ENCODE data around the gene GLIS1.

Gene GLIS1

GRCh38 chr1:53677486-53677885, 61.5 kb downstream of the GLIS1 start:
- no peak for FAIRE-seq

- no peak for FAIRE-seq
Observed at GRCh38 chr1:53672785-53673184, 66.2 kb downstream of the GLIS1 start.

DNA sequence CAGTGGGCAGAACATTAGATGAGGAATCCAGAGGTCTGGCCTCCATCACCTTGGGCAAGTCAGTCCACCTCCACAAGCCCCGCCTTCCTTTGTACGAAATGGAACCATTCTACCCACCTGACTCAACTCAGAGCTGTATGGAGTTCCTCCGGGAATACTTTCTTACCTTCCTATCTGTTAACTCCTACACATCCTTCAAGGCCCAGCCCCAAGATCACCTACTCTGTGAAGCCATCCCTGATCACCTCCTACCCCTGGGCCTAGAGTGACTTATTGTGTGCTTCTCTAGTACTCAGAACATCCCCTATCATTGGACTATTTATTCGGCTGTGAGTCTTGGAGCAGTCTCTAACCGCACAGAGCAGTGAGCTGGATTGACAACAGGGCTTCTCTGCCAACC, 66.7 kb downstream of the GLIS1 start:
- FAIRE-seq, result no peak

DNA sequence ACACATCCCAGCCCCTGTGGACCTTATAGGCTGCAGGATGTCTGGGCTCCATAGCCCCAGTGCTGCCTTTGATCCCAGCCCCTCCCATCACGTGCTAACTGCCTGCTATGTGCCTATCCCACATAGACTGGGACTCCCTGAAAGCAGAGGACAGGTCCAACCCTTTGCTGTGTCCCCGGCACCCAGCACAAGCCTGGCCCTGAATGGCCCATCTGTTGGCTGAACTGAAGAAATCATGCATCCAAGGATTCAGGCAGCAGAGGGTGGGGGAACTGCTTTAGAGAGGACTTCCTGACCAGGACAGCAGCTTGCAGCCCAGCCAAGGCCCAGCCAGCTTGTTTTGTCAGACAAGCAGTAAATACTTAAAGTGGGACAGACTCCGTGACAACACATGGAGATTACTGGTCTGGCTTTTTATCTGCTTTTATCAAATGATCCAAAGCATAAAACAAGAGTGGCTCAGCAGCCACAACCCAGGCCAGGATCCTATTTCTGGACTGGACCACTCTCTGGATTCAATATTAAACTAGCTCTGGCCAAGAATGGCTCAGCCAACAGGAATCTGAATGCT, 69.3 kb downstream of the GLIS1 start:
- FAIRE-seq, result no peak

DNA sequence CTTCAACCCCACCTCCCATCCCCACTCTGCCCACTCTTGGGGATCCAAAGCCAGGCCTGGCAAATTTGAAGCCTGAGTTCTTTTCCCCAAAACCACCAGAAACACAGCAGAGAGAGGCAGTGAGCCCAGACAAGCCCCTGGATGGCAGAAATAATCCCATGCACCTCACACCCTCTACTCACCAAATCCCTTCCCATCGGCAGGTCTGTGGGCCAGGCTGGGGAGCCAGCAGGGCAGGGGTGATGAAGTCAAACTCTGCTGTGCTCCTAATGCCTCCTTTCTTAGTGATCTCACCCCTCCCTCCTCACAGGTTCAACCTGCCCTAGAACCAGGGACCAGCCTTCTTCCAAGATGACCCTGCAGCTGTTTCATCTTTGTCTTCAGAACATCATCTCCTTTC, 72.4 kb downstream of the GLIS1 start:
- no peak for FAIRE-seq

- FAIRE-seq, result no peak
Observed at GRCh38 chr1:53665996-53666395, 73.0 kb downstream of the GLIS1 start.

DNA sequence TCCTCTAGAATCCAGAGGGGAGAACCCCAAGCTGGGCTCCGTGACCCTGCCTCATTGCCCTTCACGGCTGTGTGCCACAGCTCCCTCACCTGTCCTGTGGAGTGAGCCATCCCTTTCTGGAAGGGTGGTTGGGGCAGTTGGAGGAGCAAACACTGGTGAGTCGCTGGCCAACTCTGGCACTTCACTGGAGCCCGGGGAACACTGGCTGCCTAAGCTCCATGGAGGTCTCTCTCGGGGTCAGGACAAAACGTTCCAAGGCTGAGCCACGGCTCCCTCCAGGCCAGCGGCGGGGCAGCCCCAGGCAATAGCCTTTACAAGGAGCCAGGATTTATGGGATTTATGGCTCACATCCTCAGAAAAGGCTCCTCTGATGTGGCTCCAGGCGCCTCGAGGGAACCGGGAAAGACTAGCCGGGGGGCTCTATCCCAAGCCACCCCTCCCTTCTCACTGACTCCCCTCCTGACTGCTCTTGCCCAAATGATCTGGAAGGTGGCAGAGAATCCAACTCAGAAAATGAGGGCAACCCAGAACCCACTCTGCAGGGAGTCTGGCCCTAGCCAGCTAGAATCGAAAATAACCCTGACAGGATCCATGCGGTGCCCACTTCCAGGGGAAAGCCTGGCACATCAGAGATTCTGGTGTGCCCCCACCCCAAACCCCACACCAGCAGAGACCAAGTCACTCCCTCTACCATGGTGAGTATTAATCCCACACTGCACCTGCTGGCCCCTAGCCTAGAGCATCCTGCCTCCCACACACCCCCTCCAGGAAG, 75.2 kb downstream of the GLIS1 start:
- FAIRE-seq, result no peak

- no peak for FAIRE-seq
Observed at GRCh38 chr1:53662951-53663350, 76.0 kb downstream of the GLIS1 start.

- no peak for FAIRE-seq
Observed at GRCh38 chr1:53662169-53662568, 76.8 kb downstream of the GLIS1 start.

- no peak for FAIRE-seq
Observed at GRCh38 chr1:53661496-53661895, 77.5 kb downstream of the GLIS1 start.

DNA sequence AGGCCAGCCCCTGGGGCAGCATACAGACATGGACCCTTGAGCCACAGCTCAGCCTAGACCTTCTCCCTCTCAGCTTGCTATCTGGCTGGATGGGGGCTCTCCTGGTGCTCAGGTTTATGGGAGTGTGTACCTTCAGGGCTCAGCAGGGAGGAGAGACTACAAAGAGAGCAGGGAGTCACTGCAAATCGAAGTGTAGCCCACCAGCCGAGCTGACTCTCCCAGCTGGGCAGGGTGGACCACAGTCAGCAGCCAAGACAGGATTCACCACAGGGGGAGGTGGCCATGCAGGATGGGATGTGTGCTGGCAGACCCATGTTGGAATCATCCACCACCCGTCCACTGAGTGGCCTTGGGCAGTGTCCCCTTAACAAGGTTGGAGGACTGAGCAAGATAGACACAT, 78.3 kb downstream of the GLIS1 start:
- no peak for FAIRE-seq

- FAIRE-seq, result no peak
Observed at GRCh38 chr1:53659436-53659835, 79.5 kb downstream of the GLIS1 start.

DNA sequence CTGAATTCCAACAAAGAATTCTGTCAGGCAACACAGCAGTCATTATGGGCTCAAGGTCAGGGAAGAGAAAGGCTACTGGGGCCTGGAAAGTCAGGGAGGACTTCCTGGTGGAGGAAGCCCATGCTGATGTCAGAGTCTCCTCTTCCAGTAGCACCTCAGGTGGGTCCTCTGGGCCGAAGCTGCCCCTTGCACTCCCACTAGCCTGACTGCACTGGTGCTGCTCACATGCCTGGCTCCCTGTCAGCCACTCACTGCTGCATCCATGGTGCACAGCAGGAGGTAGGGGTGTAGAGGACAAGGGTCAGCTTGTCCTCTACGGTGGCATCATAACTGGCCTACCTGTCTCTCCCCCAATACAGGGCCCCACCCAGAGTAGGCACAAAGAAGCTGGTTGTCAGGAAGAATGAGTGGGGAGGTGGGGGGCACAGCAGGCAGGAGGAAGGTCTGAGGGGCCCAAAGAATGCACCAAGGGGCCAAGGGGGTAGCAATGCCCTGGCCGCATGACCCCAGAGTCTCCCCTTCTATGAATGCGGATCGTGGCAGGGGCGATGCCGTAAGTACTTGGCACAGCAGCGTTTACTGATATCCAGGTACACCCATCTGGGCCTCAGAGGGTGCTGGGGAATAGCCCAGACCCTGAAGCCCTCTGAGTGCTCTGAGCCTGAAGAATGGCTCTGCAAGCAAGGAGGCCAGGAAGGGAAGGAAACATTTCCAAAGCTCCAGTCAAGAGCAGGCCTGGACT, 80.3 kb downstream of the GLIS1 start:
- FAIRE-seq, result no peak

- FAIRE-seq, result no peak
Observed at GRCh38 chr1:53657891-53658396, 81.0 kb downstream of the GLIS1 start.

GRCh38 chr1:53657531-53657805, 81.5 kb downstream of the GLIS1 start:
- no peak for FAIRE-seq

GRCh38 chr1:53656747-53657530, 82.0 kb downstream of the GLIS1 start:
- no peak for FAIRE-seq

DNA sequence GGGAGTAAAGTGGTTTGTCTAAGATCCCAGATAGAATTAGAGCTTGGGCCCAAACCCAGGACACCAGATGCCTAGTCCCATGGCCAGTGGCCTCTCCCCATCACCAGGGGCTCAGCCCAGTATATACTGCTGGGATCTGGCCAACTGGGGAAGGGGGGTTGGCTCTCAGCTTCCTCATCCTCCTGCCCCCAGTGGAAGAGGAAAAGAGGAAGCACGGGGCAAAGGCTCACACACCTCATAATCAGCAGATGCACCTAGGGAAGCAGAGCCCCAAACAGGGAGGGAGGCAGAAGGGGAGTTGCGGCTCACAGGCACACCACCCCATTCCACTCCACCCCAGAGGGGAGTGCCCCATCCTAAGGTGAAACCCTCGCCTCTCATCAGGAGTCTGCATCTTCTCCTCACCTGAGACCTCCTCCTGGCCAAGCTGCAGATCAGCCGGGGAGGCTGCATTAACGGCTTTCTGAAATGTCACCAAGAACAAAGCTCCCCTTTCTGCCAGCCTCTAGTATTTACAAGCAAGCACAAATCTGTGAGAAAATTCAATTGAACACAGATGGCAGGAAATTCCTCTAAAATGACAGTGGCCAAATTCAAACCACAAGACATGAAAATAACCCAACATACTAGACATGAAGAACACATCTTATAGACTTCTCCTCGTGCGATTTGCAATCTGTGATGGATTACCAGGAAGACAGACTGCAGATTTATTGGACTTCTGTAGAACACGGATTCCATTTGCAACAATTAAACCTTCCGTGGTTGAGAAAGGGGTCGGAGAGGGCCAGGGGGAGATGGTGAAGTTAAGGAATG, 82.8 kb downstream of the GLIS1 start:
- no peak for FAIRE-seq

DNA sequence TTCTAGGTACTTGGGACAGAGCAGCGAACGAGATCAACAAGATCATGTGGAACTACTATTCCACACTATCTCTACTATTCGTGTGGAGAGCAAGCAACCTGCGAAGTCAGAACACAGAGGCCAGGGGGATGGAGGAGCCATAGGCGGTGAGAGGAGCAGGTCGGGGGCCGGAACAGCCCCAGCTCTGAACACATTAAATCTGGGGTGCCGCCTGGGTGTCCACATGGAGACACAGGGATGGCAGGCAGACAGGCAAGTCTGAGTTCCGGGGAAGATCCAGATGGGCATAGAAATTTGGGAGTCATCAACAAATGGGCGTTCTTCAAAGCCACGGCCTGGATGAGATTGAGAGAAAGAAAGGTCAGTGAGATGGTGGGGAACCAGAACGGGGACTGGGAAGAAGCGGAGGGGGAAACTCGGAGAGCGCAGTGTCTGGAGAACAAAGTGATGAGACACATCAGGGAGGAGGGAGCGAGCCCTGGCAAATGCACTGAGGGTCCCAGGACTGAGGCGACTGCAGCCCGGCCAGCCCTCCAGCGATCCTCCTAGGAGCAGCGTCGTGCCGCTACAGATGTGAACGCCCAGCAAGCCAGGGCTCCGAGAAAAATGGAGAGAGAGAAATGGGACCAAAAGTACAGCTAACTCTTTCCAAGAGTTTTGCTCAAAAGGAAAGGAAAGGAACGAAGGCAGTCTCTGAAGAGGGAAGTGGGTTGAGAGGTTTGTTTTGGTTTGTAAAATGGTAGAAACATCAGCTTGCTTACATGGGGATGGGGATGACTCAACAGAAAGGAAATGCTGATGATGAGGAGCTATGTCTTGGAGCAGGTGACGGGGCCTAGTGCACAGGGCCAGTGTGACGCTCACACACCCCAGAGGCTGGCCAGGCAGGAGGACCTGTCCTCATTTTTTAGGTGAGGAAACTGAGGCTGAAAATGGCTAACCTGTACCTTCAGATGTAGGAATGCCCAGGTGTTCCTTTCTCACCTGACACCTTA, 84.5 kb downstream of the GLIS1 start:
- no peak for FAIRE-seq

DNA sequence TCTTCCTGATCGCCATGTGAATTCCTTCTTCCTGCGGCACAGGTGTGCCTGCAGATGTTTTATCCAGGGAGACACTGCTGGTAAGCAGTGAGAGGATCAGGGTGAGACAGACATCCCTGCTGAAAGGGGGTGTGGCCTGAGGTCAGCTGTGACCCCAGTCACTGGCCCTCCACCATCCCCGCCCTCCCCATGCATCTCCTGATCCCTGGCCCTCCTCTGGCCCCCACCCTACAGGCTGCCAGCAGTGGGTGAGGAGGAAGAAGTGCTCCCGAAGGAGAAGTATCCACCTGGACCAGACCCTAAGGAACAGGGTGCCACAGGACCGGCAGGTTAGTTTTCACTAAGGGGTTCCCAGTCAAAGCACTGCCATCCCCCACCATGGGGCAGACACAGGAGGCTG, 85.3 kb downstream of the GLIS1 start:
- no peak for FAIRE-seq

GRCh38 chr1:53653200-53653575, 85.8 kb downstream of the GLIS1 start:
- no peak for FAIRE-seq

All from endometrium (tissue), 2 donors.